ENCODE measurements around the gene NVL. TPM values are rescaled to one million over a fixed set of nuclear protein-coding genes. Genes with fewer than 3 reads are reported as not detected.

The NVL gene
- total and polyA plus RNA-seq, 2 of the 8 experiments (the other 6 are each of a cell fraction or from before 2014, with no cell fraction given) = 22.7 to 45.8 TPM

GRCh38 chr1:224235813-224236493 lies 94.0 kb downstream of the NVL start:
- Histone ChIP-seq H3K18ac (ENCODE audit: extremely low read depth, low read length) (0 out of 2 replicates have a peak overlapping the region, but pooled peaks have one; percentile 16), H3K36me3 (ENCODE audit: control insufficient read depth in 2 of 4, insufficient read depth in 4 of 4, low read length in 3 of 4) (peaks cover 0 to 17% (median 3%) of the 10 kb centered on the region in 4 experiments; a peak in 4 of 8 replicates), H3K27me3 (replicated peaks in 1 of 4; ENCODE audit: control insufficient read depth in 3 of 4, extremely low read depth in 1 of 4, insufficient read depth in 3 of 4, low read length in 3 of 4) (no peaks in the 10 kb centered on the region; a peak in 1 of 7 replicates), H3K56ac (replicated peaks; ENCODE audit: insufficient read length, low read depth, low read length) (no peak overlapping the region), H2BK12ac (ENCODE audit: low read depth, low read length) (no peak overlapping the region; the same call in 1 of the 2 replicates), H3K4me3 (ENCODE audit: extremely low read depth in 1 of 4, insufficient read depth in 2 of 4, low read depth in 3 of 4, low read length in 4 of 4) (peak overlapping the region in 1 of 4 experiments; percentile 21; a peak in 1 of 8 replicates), H3K23me2 (ENCODE audit: low read depth, low read length) (no peaks in the 10 kb centered on the region), H4K8ac (ENCODE audit: extremely low read depth, insufficient read depth, low read length) (no peak overlapping the region), H2BK120ac (replicated peaks; ENCODE audit: low read depth, low read length) (no peak overlapping the region), H2BK20ac (ENCODE audit: low read length) (no peak overlapping the region; the same call in 1 of the 2 replicates), H2BK15ac (ENCODE audit: low read length) (no peak overlapping the region), H4K5ac (ENCODE audit: insufficient read length, low read depth, low read length) (no peak overlapping the region), H2AFZ (ENCODE audit: low read length) (no peak overlapping the region), H3K27ac (ENCODE audit: low read depth, low read length) (no peak overlapping the region), H3K4ac (replicated peaks; ENCODE audit: insufficient read length, low read depth, low read length) (no peak overlapping the region), H4K91ac (replicated peaks; ENCODE audit: insufficient read length, low read length) (no peak overlapping the region), H4K20me1 (replicated peaks in 1 of 2; ENCODE audit: control insufficient read depth in 1 of 2, insufficient read depth in 2 of 2, low read length in 2 of 2) (no peaks in the 10 kb centered on the region), H3K9me3 (ENCODE audit: insufficient read depth in 2 of 2, low read depth in 1 of 2, low read length in 1 of 2) (no peaks in the 10 kb centered on the region), H3K79me2 (ENCODE audit: control insufficient read depth in 1 of 2, insufficient read depth in 2 of 2, low read length in 2 of 2) (no peaks in the 10 kb centered on the region), H2AK5ac (ENCODE audit: low read depth, low read length) (no peak overlapping the region), H3K79me1 (ENCODE audit: low read depth, low read length) (no peaks in the 10 kb centered on the region; the same call in 1 of the 2 replicates), H3K14ac (ENCODE audit: insufficient read length) (no peak overlapping the region), H3K4me2 (ENCODE audit: insufficient read depth in 1 of 2, low read depth in 2 of 2, low read length in 2 of 2) (peak overlapping the region; percentile 25 to 45), H3K9ac (replicated peaks in 1 of 4; ENCODE audit: extremely low read depth in 1 of 4, low read depth in 3 of 4, low read length in 3 of 4) (no peak overlapping the region), H2BK5ac (ENCODE audit: low read depth, low read length) (no peak overlapping the region), H3K4me1 (replicated peaks in 1 of 4; ENCODE audit: control insufficient read depth in 3 of 4, insufficient read depth in 4 of 4, low read length in 3 of 4) (peaks cover 2 to 23% (median 13%) of the 10 kb centered on the region in 4 experiments; a peak in 6 of 7 replicates), H3K23ac (ENCODE audit: insufficient read length) (no peak overlapping the region)
- POLR2A ChIA-PET (ENCODE audit: partially characterized antibody) = interaction anchor here (0.6 to 1.4 kb wide), 5 partner anchors 13 to 194 kb away, joined by 3 to 5 read pairs (median 4); no protein-coding TSS in a partner anchor
- WGBS, 2 experiments (ENCODE audit: extremely low coverage in 1 of 2, insufficient coverage in 1 of 2, insufficient read length in 1 of 2, insufficient replicate concordance in 2 of 2, low coverage in 1 of 2, low lambda C conversion rate in 2 of 2, missing lambda C conversion rate in 1 of 2) = 11% methylated on average over 2 of the region's 2 CpGs; no CpG with 5 or more reads in 1 of the 2 experiments
- peak in 1 of 2 experiments; percentile 66 for DNase-seq (ENCODE audit: low read depth in 1 of 2, low spot score in 2 of 2)
- FAIRE-seq = peak; percentile 98
- CTCF ChIA-PET (ENCODE audit: partially characterized antibody) = no interaction called here
- TF ChIP-seq TAF1 (IDR thresholded peaks at IDR 0.05; ENCODE audit: low read depth, low read length) = no peak
- no peak for TF ChIP-seq KDM5A (IDR thresholded peaks at IDR 0.05; ENCODE audit: low read length)
- TF ChIP-seq POLR2AphosphoS5 (IDR thresholded peaks at IDR 0.05; ENCODE audit: low read depth, low read length) = peak; percentile 92
- peak; percentile 71 for TF ChIP-seq BACH1 (IDR thresholded peaks at IDR 0.05; ENCODE audit: low read length)
- no peak for TF ChIP-seq E2F6 (IDR thresholded peaks at IDR 0.05)
- peak; percentile 51 for TF ChIP-seq ASH2L (IDR thresholded peaks at IDR 0.05; ENCODE audit: low read length)
- TF ChIP-seq YY1 (IDR thresholded peaks at IDR 0.05; ENCODE audit: low read depth, low read length) = peak; percentile 47; the same call in 1 of the 2 replicates
- TF ChIP-seq NRF1 (IDR thresholded peaks at IDR 0.05; ENCODE audit: low read depth, low read length) = no peak
- no peak for TF ChIP-seq RFX5 (IDR thresholded peaks at IDR 0.05; ENCODE audit: borderline replicate concordance, low read depth, low read length)
- TF ChIP-seq TAF7 (optimal IDR thresholded peaks at IDR 0.05; ENCODE audit: borderline replicate concordance, low read depth, low read length) = no peak
- no peak for TF ChIP-seq CHD1 (IDR thresholded peaks at IDR 0.05; ENCODE audit: low read depth, low read length)
- TF ChIP-seq SUZ12 (IDR thresholded peaks at IDR 0.05; ENCODE audit: low read length) = no peak

Measured in H1 (cell line).